Spleen (tissue), 7 donors: Measurements from ENCODE around the gene IFI44L.

Source experiments
- CTCF ChIP-seq, 11 experiments: fragments of 200-600 bp in 7 of 11; fragments of 450-650 bp in 4 of 11; sonication (generic) in 4 of 11; IDR thresholded peaks in 8 of 11; conservative IDR thresholded peaks in 3 of 11; 1 replicate in 7 of 11; 2 replicates in 4 of 11; pipeline versions ENCODE4 v1.4.0 to v1.8.0; 2016 to 2021; ENCODE audit warnings: antibody characterized with exemption in 11 of 11, inconsistent platforms in 4 of 11, mild to moderate bottlenecking in 1 of 11
- POLR2A ChIP-seq, 3 donors: fragments of 450-650 bp; IDR thresholded peaks; one replicate each; pipeline ENCODE4 v1.5.1; 2017; ENCODE audit warnings: antibody characterized with exemption in 3 of 3, mild to moderate bottlenecking in 1 of 3
- POLR2AphosphoS5 ChIP-seq, 3 donors: sonication (generic); formaldehyde crosslinking; IDR thresholded peaks; one replicate each; pipeline ENCODE4 v1.5.1; 2017; ENCODE audit warnings: antibody characterized with exemption in 3 of 3
- donor health status: DM: no; HTN: no; CAD: no; lungs with moderate emphysema.
- donor health status: DM: no; HTN: no; CAD: no.
- donor health status: DM: no; HTN: no; CAD: no.

DNA sequence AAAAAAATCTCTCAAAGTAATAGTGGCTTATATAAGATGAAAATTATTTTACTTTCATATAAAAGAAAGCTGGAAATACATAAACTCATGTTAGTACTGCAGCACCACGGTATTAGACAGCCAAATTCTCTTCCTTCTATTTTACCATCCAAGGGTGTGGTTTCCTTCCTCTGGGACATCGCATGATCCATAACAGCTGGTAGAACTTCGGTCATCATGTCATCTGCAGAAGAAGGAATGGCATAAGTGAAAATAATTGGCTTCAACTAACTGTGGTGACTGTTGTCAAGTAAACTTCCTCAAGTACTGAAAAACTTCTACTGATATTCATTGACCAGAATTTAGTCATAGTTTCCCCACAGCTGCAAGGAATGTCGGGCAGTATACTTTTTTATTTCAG lies 28.3 kb upstream of the IFI44L start:
- TF ChIP-seq CTCF (IDR thresholded peaks at IDR 0.05 in 8 of 11, conservative IDR thresholded peaks at IDR 0.05 in 3 of 11) = no peak
- no peak for TF ChIP-seq POLR2A (IDR thresholded peaks at IDR 0.05)
- TF ChIP-seq POLR2AphosphoS5 (IDR thresholded peaks at IDR 0.05) = no peak
